HCT116 (cell line): ENCODE measurements around the gene FANCG. TPM values are rescaled to one million over a fixed set of nuclear protein-coding genes. Genes with fewer than 3 reads are reported as not detected.

ENCODE experiments used
- ATAC-seq: fragments of 200-7000 bp; cut with Tn5 transposase; 2 replicates; pipeline ENCODE4 v1.9.1; 2020; ENCODE audit warnings: mild to moderate bottlenecking, moderate library complexity
- BruUV-seq: library from RNA; stranded (reverse); fragments of 400-500 nt; replicated peaks from 2 replicates; lab custom pipeline; 2021; lab: Mats Ljungman, UMichigan
- CTCF ChIA-PET: fragments of 300-600 bp; sonication (Branson Sonifier 250); formaldehyde crosslinking; loops from one replicate; lab custom pipeline; 2021; ENCODE audit warnings: antibody characterized with exemption; lab: Charles Lee
- POLR2A ChIA-PET: fragments of 300-600, 350-600 bp; sonication (Branson Sonifier 250); formaldehyde crosslinking; loops from one replicate; lab custom pipeline; 2021; ENCODE audit warnings: antibody characterized with exemption; lab: Charles Lee
- RAD21 ChIA-PET, 2 experiments: fragments of 300-600 bp; sonication (Branson Sonifier 250); formaldehyde crosslinking; loops; one replicate each; lab custom pipeline; 2023; ENCODE audit warnings: low total read pairs in 2 of 2; ENCODE audit not compliant: uncharacterized antibody in 2 of 2, unreplicated experiment in 2 of 2, low non-redundant PET in 1 of 2; lab: Charles Lee
- DNase-seq: peaks from one replicate; pipeline ENCODE4 v3.0.0-alpha.2; 2010; ENCODE audit warnings: low read depth, low spot score
- H2AFZ ChIP-seq: fragments of 200-600 bp; shearing (Covaris generic), sonication (generic); 2 replicates; pipeline ENCODE4 v1.6.1; 2017; ENCODE audit warnings: low read depth, mixed run types, mixed read lengths, antibody characterized with exemption, low read length; ENCODE audit not compliant: poor library complexity, severe bottlenecking
- H3K27ac ChIP-seq: 2 replicates; pipeline ENCODE4 v1.5.1; 2012; ENCODE audit warnings: low read depth, low read length
- H3K27me3 ChIP-seq: fragments of 200-600 bp; sonication (generic); 2 replicates; pipeline ENCODE4 v1.6.1; 2016; ENCODE audit warnings: mixed run types, low read length, mixed read lengths; ENCODE audit not compliant: insufficient read depth
- H3K36me3 ChIP-seq, 2 experiments: fragments of 200-500 bp in 1 of 2; fragments of 200-600 bp in 1 of 2; sonication (Bioruptor generic) in 1 of 2; sonication (generic) in 1 of 2; 2 replicates each; pipeline versions ENCODE4 v1.5.1 to v1.6.1; 2014 to 2016; ENCODE audit warnings: low read length in 2 of 2, inconsistent platforms in 1 of 2, mixed read lengths in 1 of 2, mixed run types in 1 of 2; ENCODE audit not compliant: insufficient read depth in 2 of 2, control insufficient read depth in 1 of 2
- H3K4me1 ChIP-seq, 2 experiments: fragments of 200-600 bp in 1 of 2; sonication (generic) in 1 of 2; 2 replicates each; pipeline versions ENCODE4 v1.5.1 to v1.6.1; 2012 to 2017; ENCODE audit warnings: low read length in 2 of 2, inconsistent platforms in 1 of 2, mild to moderate bottlenecking in 1 of 2, mixed read lengths in 1 of 2, mixed run types in 1 of 2, moderate library complexity in 1 of 2; ENCODE audit not compliant: insufficient read depth in 2 of 2, control insufficient read depth in 1 of 2
- H3K4me2 ChIP-seq: fragments of 200-600 bp; sonication (generic); 2 replicates; pipeline ENCODE4 v1.6.1; 2017; ENCODE audit warnings: mixed run types, low read length, mixed read lengths
- H3K4me3 ChIP-seq, 2 experiments: fragments of 200-600 bp in 1 of 2; sonication (generic) in 1 of 2; replicated peaks in 1 of 2; 2 replicates each; pipeline ENCODE4 v1.5.1; 2011 to 2016; ENCODE audit warnings: low read length in 2 of 2, control low read depth in 1 of 2, low read depth in 1 of 2, mild to moderate bottlenecking in 1 of 2, mixed read lengths in 1 of 2, mixed run types in 1 of 2
- H3K79me2 ChIP-seq: fragments of 200-600 bp; sonication (generic); 2 replicates; pipeline ENCODE4 v1.6.1; 2017; ENCODE audit warnings: mild to moderate bottlenecking, mixed run types, low read length, moderate library complexity, mixed read lengths; ENCODE audit not compliant: insufficient read depth
- H3K9ac ChIP-seq: fragments of 200-600 bp; sonication (generic); 2 replicates; pipeline ENCODE4 v1.6.1; 2016; ENCODE audit warnings: low read length, mixed read lengths
- H3K9me2 ChIP-seq: fragments of 200-600 bp; sonication (generic), shearing (Covaris generic); 2 replicates; pipeline ENCODE4 v1.6.1; 2017; ENCODE audit warnings: mixed run types, mild to moderate bottlenecking, moderate library complexity; ENCODE audit not compliant: insufficient read depth
- H3K9me3 ChIP-seq, 2 experiments: fragments of 200-500 bp in 1 of 2; fragments of 200-600 bp in 1 of 2; sonication (Bioruptor generic) in 1 of 2; sonication (generic) in 1 of 2; 2 replicates each; pipeline ENCODE4 v1.6.1; 2014 to 2017; ENCODE audit warnings: low read length in 2 of 2, mixed read lengths in 2 of 2, inconsistent platforms in 1 of 2, low read depth in 1 of 2, mild to moderate bottlenecking in 1 of 2, mixed run types in 1 of 2, moderate library complexity in 1 of 2; ENCODE audit not compliant: control insufficient read depth in 1 of 2, insufficient read depth in 1 of 2
- H4K20me1 ChIP-seq: fragments of 200-600 bp; sonication (generic), shearing (Covaris generic); 2 replicates; pipeline ENCODE4 v1.6.1; 2017; ENCODE audit warnings: mixed run types, mild to moderate bottlenecking, moderate library complexity; ENCODE audit not compliant: insufficient read depth
- CBX3 ChIP-seq: IDR thresholded peaks from 2 replicates; pipeline ENCODE4 v1.6.1; 2012; ENCODE audit warnings: low read depth
- EGR1 ChIP-seq: IDR thresholded peaks from 2 replicates; pipeline ENCODE4 v1.6.1; 2012; ENCODE audit warnings: low read depth
- ELF1 ChIP-seq: IDR thresholded peaks from 2 replicates; pipeline ENCODE4 v1.6.1; 2012; ENCODE audit warnings: low read depth, borderline replicate concordance
- EZH2 ChIP-seq: fragments of 200-600 bp; sonication (generic); IDR thresholded peaks from 2 replicates; pipeline ENCODE4 v1.6.1; 2017; ENCODE audit warnings: antibody characterized with exemption, mixed run types
- EZH2phosphoT487 ChIP-seq: fragments of 200-600 bp; IDR thresholded peaks from 2 replicates; pipeline ENCODE4 v1.6.1; 2018; ENCODE audit warnings: antibody characterized with exemption, borderline replicate concordance
- FOSL1 ChIP-seq: IDR thresholded peaks from 2 replicates; pipeline ENCODE4 v1.6.1; 2012; ENCODE audit warnings: low read depth
- SIN3A ChIP-seq: IDR thresholded peaks from 2 replicates; pipeline ENCODE4 v1.6.1; 2012; ENCODE audit warnings: low read depth
- SRF ChIP-seq: IDR thresholded peaks from 2 replicates; pipeline ENCODE4 v1.6.1; 2012; ENCODE audit warnings: low read depth
- YY1 ChIP-seq: IDR thresholded peaks from 2 replicates; pipeline ENCODE4 v1.6.1; 2011; ENCODE audit warnings: low read length, low read depth, moderate library complexity, mild to moderate bottlenecking; ENCODE audit not compliant: insufficient replicate concordance; ENCODE audit errors: extremely low read depth
- ZFX ChIP-seq: fragments of 450-650 bp; IDR thresholded peaks from 2 replicates; pipeline ENCODE4 v1.6.1; 2017
- intact Hi-C: fragments of 100-400 bp; cut with micrococcal nuclease; formaldehyde crosslinking; loops from 2 replicates; pipeline ENCODE4 v1.10.0; 2022
- total RNA-seq: library from RNA; stranded (reverse); gene quantifications from one replicate; pipeline ENCODE4 v1.2.1, GENCODE V29; 2021; ENCODE audit not compliant: unreplicated experiment

The FANCG gene
- total RNA-seq, 1 experiment from 2014 or later, result 82.3 TPM

- Histone ChIP-seq H3K9ac (peak overlapping the region; percentile 52), H3K27me3 (no peaks in the 10 kb centered on the region), H3K4me2 (peak overlapping the region; percentile 98), H3K79me2 (no peaks in the 10 kb centered on the region), H3K9me2 (no peaks in the 10 kb centered on the region), H3K36me3 (no peaks in the 10 kb centered on the region), H3K4me1 (peaks cover 35 to 55% of the 10 kb centered on the region in 2 experiments), H4K20me1 (no peaks in the 10 kb centered on the region), H3K27ac (peak overlapping the region; percentile 56; the same call in 1 of the 2 replicates), H3K9me3 (no peaks in the 10 kb centered on the region), H3K4me3 (peak overlapping the region; percentile 58 to 68), H2AFZ (peak overlapping the region; percentile 91)
- RAD21 ChIA-PET, result interaction anchor here (1.1 to 1.8 kb wide), 5 partner anchors 142 to 360 kb away, joined by 3 to 7 read pairs (median 4); no protein-coding TSS in a partner anchor
- BruUV-seq, result no TSS peak
- POLR2A ChIA-PET, result interaction anchor here (1.2 kb wide), 1 partner anchor 142 kb away, joined by 4 read pairs; no protein-coding TSS in a partner anchor
- intact Hi-C loops, result loop anchor here (1.0 to 10.0 kb wide), 6 partner anchors 46 to 538 kb away; partner anchors contain the start of genes CCDC107, RMRP, SIT1 and UNC13B
- ATAC-seq (peak; percentile 3), DNase-seq (no peak)
- CTCF ChIA-PET, result interaction anchor here (0.8 to 2.8 kb wide), 19 partner anchors 9 to 487 kb away, joined by 3 to 22 read pairs (median 5); partner anchors contain the start of genes FANCG, STOML2 and UNC13B
- TF ChIP-seq EZH2 (no peak), EGR1 (no peak), SRF (no peak), ZFX (no peak), CBX3 (no peak), ELF1 (no peak), SIN3A (no peak), YY1 (no peak), EZH2phosphoT487 (no peak), FOSL1 (no peak)
These were observed 36.8 kb upstream of the FANCG start for GRCh38 chr9:35116539-35116897.
